Suprapubic skin (tissue), 4 donors: ENCODE results near the gene INTU.

Experiments used
- EP300 ChIP-seq: sonication (generic); formaldehyde crosslinking; IDR thresholded peaks from one replicate; pipeline ENCODE4 v1.6.1; 2017; ENCODE audit warnings: antibody characterized with exemption
- POLR2A ChIP-seq, 2 donors: fragments of 450-650 bp; IDR thresholded peaks; one replicate each; pipeline ENCODE4 v1.6.1; 2017; ENCODE audit warnings: antibody characterized with exemption in 2 of 2, mild to moderate bottlenecking in 2 of 2, moderate library complexity in 2 of 2
- POLR2AphosphoS5 ChIP-seq, 3 donors: sonication (generic); formaldehyde crosslinking; IDR thresholded peaks; one replicate each; pipeline ENCODE4 v1.6.1; 2017; ENCODE audit warnings: antibody characterized with exemption in 3 of 3
- TF ChIP-seq, protein P1 (sequence below), 2 donors: fragments of 200-600 bp in 1 of 2; fragments of 450-650 bp in 1 of 2; sonication (generic) in 1 of 2; IDR thresholded peaks; one replicate each; pipeline ENCODE4 v1.5.1; 2016 to 2019; ENCODE audit warnings: antibody characterized with exemption in 2 of 2, mild to moderate bottlenecking in 1 of 2, moderate library complexity in 1 of 2

DNA sequence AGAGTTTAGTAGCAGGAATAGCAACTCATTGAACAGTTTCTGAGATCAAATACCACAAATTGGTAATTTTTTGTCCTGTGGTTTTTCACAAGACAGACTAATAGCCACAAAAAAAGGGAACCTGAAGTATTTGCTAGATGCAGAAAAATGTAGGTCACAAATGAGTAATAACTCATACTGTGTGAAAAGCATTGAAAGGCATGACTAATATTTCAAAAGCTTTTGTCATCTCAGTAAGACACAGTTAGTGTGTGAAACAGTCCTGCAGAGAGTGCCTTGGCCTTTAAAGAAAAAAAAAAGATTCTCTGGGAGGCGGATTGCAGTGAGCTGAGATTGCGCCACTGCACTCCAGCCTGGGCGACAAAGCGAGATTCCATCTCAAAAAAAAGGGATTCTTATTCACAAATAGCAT lies 66.0 kb downstream of the INTU start:
- TF ChIP-seq EP300 (no peak), POLR2A (IDR thresholded peaks at IDR 0.05) (no peak), POLR2AphosphoS5 (IDR thresholded peaks at IDR 0.05) (no peak)
- TF ChIP-seq, protein P1, sequence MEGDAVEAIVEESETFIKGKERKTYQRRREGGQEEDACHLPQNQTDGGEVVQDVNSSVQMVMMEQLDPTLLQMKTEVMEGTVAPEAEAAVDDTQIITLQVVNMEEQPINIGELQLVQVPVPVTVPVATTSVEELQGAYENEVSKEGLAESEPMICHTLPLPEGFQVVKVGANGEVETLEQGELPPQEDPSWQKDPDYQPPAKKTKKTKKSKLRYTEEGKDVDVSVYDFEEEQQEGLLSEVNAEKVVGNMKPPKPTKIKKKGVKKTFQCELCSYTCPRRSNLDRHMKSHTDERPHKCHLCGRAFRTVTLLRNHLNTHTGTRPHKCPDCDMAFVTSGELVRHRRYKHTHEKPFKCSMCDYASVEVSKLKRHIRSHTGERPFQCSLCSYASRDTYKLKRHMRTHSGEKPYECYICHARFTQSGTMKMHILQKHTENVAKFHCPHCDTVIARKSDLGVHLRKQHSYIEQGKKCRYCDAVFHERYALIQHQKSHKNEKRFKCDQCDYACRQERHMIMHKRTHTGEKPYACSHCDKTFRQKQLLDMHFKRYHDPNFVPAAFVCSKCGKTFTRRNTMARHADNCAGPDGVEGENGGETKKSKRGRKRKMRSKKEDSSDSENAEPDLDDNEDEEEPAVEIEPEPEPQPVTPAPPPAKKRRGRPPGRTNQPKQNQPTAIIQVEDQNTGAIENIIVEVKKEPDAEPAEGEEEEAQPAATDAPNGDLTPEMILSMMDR (IDR thresholded peaks at IDR 0.05) = no peak
